Endothelial cell of umbilical vein (primary cell): ENCODE results near the gene GNB1. TPM values are rescaled to one million over a fixed set of nuclear protein-coding genes. Genes with fewer than 3 reads are reported as not detected.

Experiments used
- BruUV-seq: library from RNA; stranded (reverse); fragments of 400-500 nt; replicated peaks from 2 replicates; lab custom pipeline; 2021; lab: Mats Ljungman, UMichigan
- CTCF ChIA-PET: fragments of 300-600, 350-600 bp; sonication (Branson Sonifier 250); formaldehyde crosslinking; loops from one replicate; lab custom pipeline; 2021; ENCODE audit warnings: antibody characterized with exemption, inconsistent platforms; lab: Charles Lee
- POLR2A ChIA-PET: fragments of 300-600, 350-600 bp; sonication (Branson Sonifier 250); formaldehyde crosslinking; loops from one replicate; lab custom pipeline; 2021; ENCODE audit warnings: antibody characterized with exemption, inconsistent platforms; lab: Charles Lee
- DNase-seq: peaks from one replicate; pipeline ENCODE4 v3.0.0-alpha.2; 2011; ENCODE audit warnings: low read depth, low spot score
- FAIRE-seq: peaks from 2 replicates; lab custom pipeline; 2011; peaks lifted over from hg19 to GRCh38; lab: Jason Lieb, UNC
- H2AFZ ChIP-seq: 2 replicates; pipeline ENCODE4 v1.6.0; 2012; ENCODE audit warnings: low read depth, low read length, control low read depth, inconsistent platforms
- H3K27ac ChIP-seq: 2 replicates; pipeline ENCODE4 v1.5.1; 2011; ENCODE audit warnings: low read depth, mild to moderate bottlenecking, control low read depth, low read length, moderate library complexity; ENCODE audit not compliant: insufficient read depth
- H3K27me3 ChIP-seq, 2 experiments: 2 replicates each; pipeline versions ENCODE4 v1.6.0 to v1.6.1; 2011; ENCODE audit warnings: low read length in 2 of 2, mixed read lengths in 1 of 2; ENCODE audit not compliant: control insufficient read depth in 2 of 2, insufficient read depth in 2 of 2
- H3K36me3 ChIP-seq, 2 experiments: 2 replicates in 1 of 2; 3 replicates in 1 of 2; pipeline ENCODE4 v1.5.1; 2011; ENCODE audit warnings: low read length in 2 of 2, mild to moderate bottlenecking in 1 of 2, moderate library complexity in 1 of 2; ENCODE audit not compliant: control insufficient read depth in 2 of 2, insufficient read depth in 2 of 2; ENCODE audit errors: extremely low read depth in 1 of 2
- H3K4me1 ChIP-seq: 3 replicates; pipeline ENCODE4 v1.5.1; 2011; ENCODE audit warnings: mild to moderate bottlenecking, low read length; ENCODE audit not compliant: control insufficient read depth, insufficient read depth; ENCODE audit errors: extremely low read depth
- H3K4me2 ChIP-seq: 2 replicates; pipeline ENCODE4 v1.6.1; 2011; ENCODE audit warnings: low read length, control low read depth, mixed read lengths; ENCODE audit not compliant: insufficient read depth
- H3K4me3 ChIP-seq, 3 experiments: fragments of 200-600 bp in 1 of 3; sonication (generic), shearing (Covaris generic) in 1 of 3; replicated peaks in 1 of 3; 2 replicates each; pipeline ENCODE4 v1.5.1; 2011 to 2016; ENCODE audit warnings: control low read depth in 3 of 3, low read length in 3 of 3, mild to moderate bottlenecking in 2 of 3, inconsistent platforms in 1 of 3, low read depth in 1 of 3, moderate library complexity in 1 of 3; ENCODE audit not compliant: insufficient read depth in 1 of 3
- H3K79me2 ChIP-seq: 2 replicates; pipeline ENCODE4 v1.6.0; 2012; ENCODE audit warnings: low read length, inconsistent platforms; ENCODE audit not compliant: control insufficient read depth, insufficient read depth
- H3K9ac ChIP-seq: replicated peaks from 2 replicates; pipeline ENCODE3; 2011; ENCODE audit warnings: low read length, control low read depth; ENCODE audit not compliant: insufficient read depth; ENCODE audit errors: extremely low read depth
- H3K9me1 ChIP-seq: replicated peaks from 3 replicates; pipeline ENCODE4 v1.6.0; 2011; ENCODE audit warnings: mild to moderate bottlenecking, low read length; ENCODE audit not compliant: control insufficient read depth, insufficient read depth; ENCODE audit errors: extremely low read depth
- H3K9me3 ChIP-seq: replicated peaks from 2 replicates; pipeline ENCODE4 v1.5.1; 2012; ENCODE audit warnings: low read length, inconsistent platforms; ENCODE audit not compliant: control insufficient read depth, insufficient read depth
- H4K20me1 ChIP-seq: replicated peaks from 2 replicates; pipeline ENCODE3; 2011; ENCODE audit warnings: mild to moderate bottlenecking, low read length; ENCODE audit not compliant: control insufficient read depth, insufficient read depth; ENCODE audit errors: extremely low read depth
- FOS ChIP-seq: IDR thresholded peaks from 2 replicates; pipeline ENCODE4 v1.6.1; 2011; ENCODE audit warnings: mild to moderate bottlenecking, low read length, moderate library complexity, borderline replicate concordance; ENCODE audit not compliant: insufficient read depth
- GATA2 ChIP-seq: IDR thresholded peaks from 2 replicates; pipeline ENCODE4 v1.7.0; 2011; ENCODE audit warnings: low read depth, mild to moderate bottlenecking, moderate library complexity, mixed read lengths, low read length; ENCODE audit not compliant: insufficient read length, insufficient read depth
- JUN ChIP-seq: IDR thresholded peaks from 2 replicates; pipeline ENCODE4 v1.6.1; 2011; ENCODE audit warnings: borderline replicate concordance, low read depth; ENCODE audit not compliant: insufficient read length, insufficient read depth
- MYC ChIP-seq: IDR thresholded peaks from one replicate; pipeline ENCODE4 v1.6.1; 2011; ENCODE audit warnings: mild to moderate bottlenecking, low read depth, low read length
- POLR2A ChIP-seq: IDR thresholded peaks from 2 replicates; pipeline ENCODE4 v1.6.1; 2012; ENCODE audit warnings: low read depth, mild to moderate bottlenecking, control low read depth, low read length
- dilution Hi-C: fragments of 300-500 bp; cut with MboI; formaldehyde crosslinking; loops from one replicate; pipeline ENCODE4 v1.15.0; 2019; ENCODE audit warnings: low sequenced_read_pairs; ENCODE audit not compliant: extremely low pct_ligation_motif_present
- intact Hi-C: fragments of 100-400 bp; cut with micrococcal nuclease; formaldehyde crosslinking; loops from one replicate; pipeline ENCODE4 v1.10.0; 2022
- polyA plus RNA-seq, 4 experiments: library from polyadenylated mRNA; depleted of rRNA in 3 of 4; stranded (reverse) in 3 of 4; unstranded in 1 of 4; fragments of >200 nt; gene quantifications; 2 replicates each; pipeline versions ENCODE4 v1.2.1 to v1.2.3, GENCODE V29; 2011 to 2012; ENCODE audit warnings: missing spikeins in 1 of 4
- total RNA-seq: library from RNA; stranded (reverse); gene quantifications from 2 replicates; pipeline ENCODE4 v1.2.3, GENCODE V29; 2021
- TF ChIP-seq, protein P1 (sequence below), 2 donors: IDR thresholded peaks; 1 replicate in 1 of 2; 2 replicates in 1 of 2; pipeline ENCODE4 v1.5.1; 2011; ENCODE audit warnings: low read length in 2 of 2, mild to moderate bottlenecking in 2 of 2, moderate library complexity in 2 of 2, control low read depth in 1 of 2, inconsistent platforms in 1 of 2, low read depth in 1 of 2; ENCODE audit not compliant: insufficient read depth in 1 of 2; ENCODE audit errors: extremely low read depth in 1 of 2
- TF ChIP-seq, protein P2 (sequence below): IDR thresholded peaks from 2 replicates; pipeline ENCODE4 v1.6.1; 2011; ENCODE audit not compliant: insufficient read depth, insufficient read length

Gene GNB1
- total and polyA plus RNA-seq, 2 donors (not counting 3 experiments of a cell fraction or from before 2014, with no cell fraction given) = 501 to 529 TPM

DNA sequence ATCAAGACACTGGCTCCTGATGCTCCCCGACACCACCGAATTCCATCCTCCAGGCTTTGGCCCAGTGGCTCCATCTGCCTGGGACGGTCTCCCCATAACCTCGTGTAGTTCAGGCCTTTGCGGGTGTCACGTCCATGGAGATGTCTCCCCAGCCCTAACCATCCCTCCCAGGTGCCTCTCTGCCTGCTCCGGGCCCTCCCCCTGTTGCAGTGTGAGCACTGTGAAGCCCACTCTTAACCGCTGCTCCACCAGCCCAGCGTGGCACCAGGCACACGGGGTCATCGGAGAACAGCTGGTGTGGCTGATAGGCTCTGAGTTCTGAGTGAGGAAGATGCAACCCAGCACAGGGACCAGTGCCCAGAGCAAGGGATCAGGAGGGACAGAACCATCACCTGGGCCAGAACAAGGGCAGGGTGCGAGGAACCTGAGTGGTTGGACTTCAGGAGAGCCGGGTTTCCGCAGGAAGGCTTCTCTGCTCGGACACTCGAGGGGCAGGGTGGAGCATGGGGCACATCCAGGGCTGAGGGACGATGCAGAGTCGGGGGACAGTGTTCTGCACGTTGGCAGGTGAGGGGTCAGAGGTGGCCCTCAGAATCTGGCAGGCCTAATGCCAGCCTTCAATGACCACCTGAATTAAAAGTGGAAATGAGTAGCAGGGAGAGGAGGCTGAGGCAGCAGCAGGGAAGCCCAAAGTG is 2.6 kb upstream of the GNB1 start:
- Histone ChIP-seq H3K27ac (no peak overlapping the region), H3K36me3 (no peaks in the 10 kb centered on the region), H3K79me2 (peaks cover 20% of the 10 kb centered on the region), H3K9me3 (no peaks in the 10 kb centered on the region), H2AFZ (no peak overlapping the region), H4K20me1 (peaks cover 3% of the 10 kb centered on the region), H3K4me3 (no peak overlapping the region), H3K27me3 (no peaks in the 10 kb centered on the region), H3K4me1 (peaks cover 12% of the 10 kb centered on the region), H3K9me1 (no peaks in the 10 kb centered on the region), H3K4me2 (no peak overlapping the region), H3K9ac (no peak overlapping the region)
- BruUV-seq = no TSS peak
- TF ChIP-seq GATA2 (no peak), MYC (no peak), FOS (no peak)
- ChIA-PET CTCF (no interaction called here), POLR2A (no interaction called here)
- dilution Hi-C loops (no loop called here), intact Hi-C loops (no loop called here)
- no peak for DNase-seq
- no peak for FAIRE-seq

DNA sequence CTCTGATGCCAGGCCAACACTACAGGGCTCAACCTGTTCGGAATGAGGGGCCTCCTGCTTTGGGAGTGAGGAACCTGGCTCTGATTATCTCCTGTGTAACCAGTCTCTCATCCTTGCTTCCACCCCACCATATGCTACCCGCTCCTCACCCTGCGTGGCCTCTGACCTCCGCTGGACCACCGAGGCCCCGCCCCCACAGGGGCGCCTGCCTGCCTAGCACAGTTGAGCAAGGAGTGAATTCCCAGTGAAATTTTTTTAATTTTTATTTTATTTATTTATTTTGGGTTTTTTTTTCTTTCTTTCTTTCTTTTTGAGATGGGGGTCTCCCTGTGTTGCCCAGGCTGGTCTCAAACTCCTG is 1.9 kb upstream of the GNB1 start:
- no peaks in the 10 kb centered on the region for H3K9me1 ChIP-seq
- intact Hi-C loops (no loop called here), dilution Hi-C loops (no loop called here)
- no peaks in the 10 kb centered on the region for H3K27me3 ChIP-seq
- ChIA-PET CTCF (interaction anchor here (1.6 kb wide), 1 partner anchor 13 kb away, joined by 12 read pairs; no protein-coding TSS in a partner anchor), POLR2A (no interaction called here)
- DNase-seq = no peak
- peaks cover 27% of the 10 kb centered on the region for H3K79me2 ChIP-seq
- H3K4me2 ChIP-seq = no peak overlapping the region
- no peak for FAIRE-seq
- no peaks in the 10 kb centered on the region for H3K36me3 ChIP-seq
- no peak overlapping the region for H3K9ac ChIP-seq
- TF ChIP-seq, protein P1, sequence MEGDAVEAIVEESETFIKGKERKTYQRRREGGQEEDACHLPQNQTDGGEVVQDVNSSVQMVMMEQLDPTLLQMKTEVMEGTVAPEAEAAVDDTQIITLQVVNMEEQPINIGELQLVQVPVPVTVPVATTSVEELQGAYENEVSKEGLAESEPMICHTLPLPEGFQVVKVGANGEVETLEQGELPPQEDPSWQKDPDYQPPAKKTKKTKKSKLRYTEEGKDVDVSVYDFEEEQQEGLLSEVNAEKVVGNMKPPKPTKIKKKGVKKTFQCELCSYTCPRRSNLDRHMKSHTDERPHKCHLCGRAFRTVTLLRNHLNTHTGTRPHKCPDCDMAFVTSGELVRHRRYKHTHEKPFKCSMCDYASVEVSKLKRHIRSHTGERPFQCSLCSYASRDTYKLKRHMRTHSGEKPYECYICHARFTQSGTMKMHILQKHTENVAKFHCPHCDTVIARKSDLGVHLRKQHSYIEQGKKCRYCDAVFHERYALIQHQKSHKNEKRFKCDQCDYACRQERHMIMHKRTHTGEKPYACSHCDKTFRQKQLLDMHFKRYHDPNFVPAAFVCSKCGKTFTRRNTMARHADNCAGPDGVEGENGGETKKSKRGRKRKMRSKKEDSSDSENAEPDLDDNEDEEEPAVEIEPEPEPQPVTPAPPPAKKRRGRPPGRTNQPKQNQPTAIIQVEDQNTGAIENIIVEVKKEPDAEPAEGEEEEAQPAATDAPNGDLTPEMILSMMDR (IDR thresholded peaks at IDR 0.05; ENCODE audit: extremely low read depth in 1 of 2, insufficient read depth in 1 of 2, low read depth in 1 of 2, low read length in 2 of 2) = no peak
- TF ChIP-seq FOS (no peak), GATA2 (no peak), POLR2A (no peak), MYC (no peak), JUN (no peak)
- TF ChIP-seq, protein P2, sequence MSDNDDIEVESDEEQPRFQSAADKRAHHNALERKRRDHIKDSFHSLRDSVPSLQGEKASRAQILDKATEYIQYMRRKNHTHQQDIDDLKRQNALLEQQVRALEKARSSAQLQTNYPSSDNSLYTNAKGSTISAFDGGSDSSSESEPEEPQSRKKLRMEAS = no peak
- no TSS peak for BruUV-seq
- H2AFZ ChIP-seq = no peak overlapping the region
- H3K27ac ChIP-seq = no peak overlapping the region
- no peaks in the 10 kb centered on the region for H3K9me3 ChIP-seq
- no peak overlapping the region for H3K4me3 ChIP-seq
- H3K4me1 ChIP-seq = peaks cover 19% of the 10 kb centered on the region
- H4K20me1 ChIP-seq = peaks cover 6% of the 10 kb centered on the region
